Liver (tissue), 9 donors: ENCODE results near the gene THSD4. TPM values are rescaled to one million over a fixed set of nuclear protein-coding genes. Genes with fewer than 3 reads are reported as not detected.

ENCODE experiments used
- DNase-seq: peaks from one replicate; pipeline ENCODE4 v3.0.0-alpha.2; 2017; ENCODE audit warnings: low spot score
- H3K27ac ChIP-seq, 2 donors: one replicate each; pipeline ENCODE4 v1.7.0; 2013; ENCODE audit warnings: inconsistent platforms in 2 of 2, low read length in 2 of 2, control low read depth in 1 of 2, low read depth in 1 of 2, mild to moderate bottlenecking in 1 of 2
- H3K27me3 ChIP-seq, 4 donors: one replicate each; pipeline versions ENCODE4 v1.6.1 to v1.7.0; 2013; ENCODE audit warnings: low read length in 3 of 4, inconsistent platforms in 1 of 4, mild to moderate bottlenecking in 1 of 4, moderate library complexity in 1 of 4; ENCODE audit not compliant: control insufficient read depth in 4 of 4, insufficient read depth in 4 of 4
- H3K36me3 ChIP-seq, 4 donors: one replicate each; pipeline versions ENCODE4 v1.6.1 to v1.7.0; 2013; ENCODE audit warnings: low read length in 3 of 4, mild to moderate bottlenecking in 3 of 4, low read depth in 1 of 4, moderate library complexity in 1 of 4; ENCODE audit not compliant: control insufficient read depth in 4 of 4, insufficient read depth in 3 of 4
- H3K4me1 ChIP-seq, 4 donors: one replicate each; pipeline versions ENCODE4 v1.6.1 to v1.7.0; 2013; ENCODE audit warnings: low read length in 3 of 4, mild to moderate bottlenecking in 3 of 4, moderate library complexity in 1 of 4; ENCODE audit not compliant: control insufficient read depth in 4 of 4, insufficient read depth in 4 of 4
- H3K4me3 ChIP-seq, 3 donors: one replicate each; pipeline versions ENCODE4 v1.6.1 to v1.7.0; 2013; ENCODE audit warnings: low read length in 3 of 3, control low read depth in 1 of 3, low read depth in 1 of 3, mild to moderate bottlenecking in 1 of 3
- H3K9ac ChIP-seq, 2 donors: one replicate each; pipeline ENCODE4 v1.7.0; 2013; ENCODE audit warnings: low read length in 2 of 2, mild to moderate bottlenecking in 2 of 2, moderate library complexity in 2 of 2, control low read depth in 1 of 2, low read depth in 1 of 2
- H3K9me3 ChIP-seq, 4 donors: one replicate each; pipeline versions ENCODE4 v1.6.1 to v1.7.0; 2013; ENCODE audit warnings: low read length in 3 of 4; ENCODE audit not compliant: control insufficient read depth in 4 of 4
- EGR1 ChIP-seq, 2 donors: IDR thresholded peaks; 2 replicates each; pipeline ENCODE4 v1.6.1; 2016 to 2018; ENCODE audit warnings: antibody characterized with exemption in 2 of 2, low read depth in 2 of 2
- FOXA1 ChIP-seq: IDR thresholded peaks from 2 replicates; pipeline ENCODE4 v1.6.1; 2016; ENCODE audit warnings: antibody characterized with exemption
- FOXA2 ChIP-seq: IDR thresholded peaks from 2 replicates; pipeline ENCODE4 v1.6.1; 2016; ENCODE audit warnings: antibody characterized with exemption
- GABPA ChIP-seq, 2 donors: IDR thresholded peaks in 1 of 2; conservative IDR thresholded peaks in 1 of 2; 2 replicates each; pipeline ENCODE4 v1.6.1; 2016; ENCODE audit warnings: antibody characterized with exemption in 2 of 2, mild to moderate bottlenecking in 1 of 2, moderate library complexity in 1 of 2
- HNF4A ChIP-seq, 2 donors: conservative IDR thresholded peaks; 2 replicates each; pipeline ENCODE4 v1.6.1; 2016; ENCODE audit warnings: antibody characterized with exemption in 2 of 2, mild to moderate bottlenecking in 2 of 2
- HNF4G ChIP-seq: IDR thresholded peaks from 2 replicates; pipeline ENCODE4 v1.6.1; 2016; ENCODE audit warnings: antibody characterized with exemption
- JUND ChIP-seq, 2 donors: IDR thresholded peaks; 2 replicates each; pipeline ENCODE4 v1.6.1; 2016; ENCODE audit warnings: antibody characterized with exemption in 2 of 2
- NR2F2 ChIP-seq: IDR thresholded peaks from 2 replicates; pipeline ENCODE4 v1.6.1; 2016; ENCODE audit warnings: antibody characterized with exemption
- RAD21 ChIP-seq, 2 donors: IDR thresholded peaks; 2 replicates each; pipeline ENCODE4 v1.6.1; 2016; ENCODE audit warnings: antibody characterized with exemption in 2 of 2, mild to moderate bottlenecking in 2 of 2
- RXRA ChIP-seq, 2 donors: IDR thresholded peaks; 2 replicates each; pipeline ENCODE4 v1.6.1; 2017 to 2018; ENCODE audit warnings: antibody characterized with exemption in 2 of 2, mild to moderate bottlenecking in 1 of 2
- SP1 ChIP-seq: IDR thresholded peaks from 2 replicates; pipeline ENCODE4 v1.6.1; 2018; ENCODE audit warnings: antibody characterized with exemption, mild to moderate bottlenecking
- TAF1 ChIP-seq: conservative IDR thresholded peaks from 2 replicates; pipeline ENCODE4 v1.6.1; 2016; ENCODE audit warnings: antibody characterized with exemption, mild to moderate bottlenecking
- YY1 ChIP-seq: IDR thresholded peaks from 2 replicates; pipeline ENCODE4 v1.6.1; 2016; ENCODE audit warnings: antibody characterized with exemption, mild to moderate bottlenecking
- WGBS: extraction: QIAGEN DNeasy Blood & Tissue Kit; methylation state at CpG from one replicate; pipeline ENCODE4 v1.1.7; 2013; 5-methylcytosine and 5-hydroxymethylcytosine counted together
- polyA plus RNA-seq, 2 donors: library from polyadenylated mRNA; stranded (reverse) in 1 of 2; unstranded in 1 of 2; fragments of 200-250 nt in 1 of 2; fragments of >200 nt in 1 of 2; fragmentation: Nextera tagmentation in 1 of 2; extraction: Ambion mirVana in 1 of 2; gene quantifications; one replicate each; pipeline versions ENCODE4 v1.2.1 to v1.2.3, GENCODE V29; 2013 to 2015
- total RNA-seq, 2 donors: library from RNA; depleted of rRNA; stranded (reverse); fragments of >200 nt; gene quantifications; one replicate each; pipeline ENCODE4 v1.2.3, GENCODE V29; 2014
- TF ChIP-seq, protein P1 (sequence below): IDR thresholded peaks from 2 replicates; pipeline ENCODE4 v1.6.1; 2016; ENCODE audit warnings: antibody characterized with exemption, mild to moderate bottlenecking
- TF ChIP-seq, protein P2 (sequence below): IDR thresholded peaks from 2 replicates; pipeline ENCODE4 v1.6.1; 2016; ENCODE audit warnings: antibody characterized with exemption
- TF ChIP-seq, protein P3 (sequence below): IDR thresholded peaks from 2 replicates; pipeline ENCODE4 v1.6.1; 2016; ENCODE audit warnings: antibody characterized with exemption
- TF ChIP-seq, protein P4 (sequence below): IDR thresholded peaks from 2 replicates; pipeline ENCODE4 v1.6.1; 2016; ENCODE audit warnings: antibody characterized with exemption
- TF ChIP-seq, protein P5 (sequence below): fragments of 150-350 bp; IDR thresholded peaks from 2 replicates; pipeline ENCODE4 v1.5.1; 2017; ENCODE audit warnings: improper control_type of control experiment, low read depth, low read length; ENCODE audit not compliant: missing input control
- donor health status: healthy.
- donor health status: healthy.
- donor health status: healthy.
- donor health status: healthy.
- donor health status: healthy.

THSD4 gene
- total and polyA plus RNA-seq, 4 donors, result 0.23 to 11.5 (median 1.9) TPM

DNA sequence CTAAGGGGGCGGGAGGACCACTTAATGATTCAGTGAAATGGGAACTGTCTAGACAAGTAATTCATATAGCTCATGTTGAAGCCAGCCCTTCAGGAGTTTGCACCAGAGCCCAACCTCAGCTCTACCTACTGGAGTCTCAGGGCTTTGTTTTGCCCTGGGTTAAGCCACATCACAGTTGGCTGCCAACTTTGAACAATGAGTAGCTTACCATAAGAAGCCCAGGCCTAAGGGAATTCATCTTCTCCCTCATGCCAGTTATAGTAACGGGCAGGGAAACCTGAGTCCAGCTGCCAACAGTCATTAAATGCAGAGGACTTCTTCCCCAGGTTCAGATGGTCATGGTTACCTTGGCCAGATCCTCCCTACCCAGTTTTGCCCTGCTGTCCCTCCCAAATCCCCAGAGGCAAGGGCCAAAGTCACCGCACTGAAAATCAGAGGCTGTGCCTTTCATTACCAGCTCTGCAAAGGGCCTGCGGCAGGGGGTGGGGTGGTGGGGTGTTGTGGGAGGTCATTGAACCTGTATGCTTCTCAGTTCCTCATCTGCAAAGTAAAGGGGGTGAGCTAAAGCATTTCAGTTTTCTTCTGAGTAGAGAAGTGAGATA is 392.9 kb downstream of the THSD4 start:
- H3K9me3 ChIP-seq, result no peaks in the 10 kb centered on the region
- TF ChIP-seq GABPA (IDR thresholded peaks at IDR 0.05 in 1 of 2, conservative IDR thresholded peaks at IDR 0.05 in 1 of 2) (no peak), HNF4A (conservative IDR thresholded peaks at IDR 0.05) (peak; percentile 60 to 79), RXRA (IDR thresholded peaks at IDR 0.05) (peak; percentile 26 to 38)
- TF ChIP-seq, protein P1, sequence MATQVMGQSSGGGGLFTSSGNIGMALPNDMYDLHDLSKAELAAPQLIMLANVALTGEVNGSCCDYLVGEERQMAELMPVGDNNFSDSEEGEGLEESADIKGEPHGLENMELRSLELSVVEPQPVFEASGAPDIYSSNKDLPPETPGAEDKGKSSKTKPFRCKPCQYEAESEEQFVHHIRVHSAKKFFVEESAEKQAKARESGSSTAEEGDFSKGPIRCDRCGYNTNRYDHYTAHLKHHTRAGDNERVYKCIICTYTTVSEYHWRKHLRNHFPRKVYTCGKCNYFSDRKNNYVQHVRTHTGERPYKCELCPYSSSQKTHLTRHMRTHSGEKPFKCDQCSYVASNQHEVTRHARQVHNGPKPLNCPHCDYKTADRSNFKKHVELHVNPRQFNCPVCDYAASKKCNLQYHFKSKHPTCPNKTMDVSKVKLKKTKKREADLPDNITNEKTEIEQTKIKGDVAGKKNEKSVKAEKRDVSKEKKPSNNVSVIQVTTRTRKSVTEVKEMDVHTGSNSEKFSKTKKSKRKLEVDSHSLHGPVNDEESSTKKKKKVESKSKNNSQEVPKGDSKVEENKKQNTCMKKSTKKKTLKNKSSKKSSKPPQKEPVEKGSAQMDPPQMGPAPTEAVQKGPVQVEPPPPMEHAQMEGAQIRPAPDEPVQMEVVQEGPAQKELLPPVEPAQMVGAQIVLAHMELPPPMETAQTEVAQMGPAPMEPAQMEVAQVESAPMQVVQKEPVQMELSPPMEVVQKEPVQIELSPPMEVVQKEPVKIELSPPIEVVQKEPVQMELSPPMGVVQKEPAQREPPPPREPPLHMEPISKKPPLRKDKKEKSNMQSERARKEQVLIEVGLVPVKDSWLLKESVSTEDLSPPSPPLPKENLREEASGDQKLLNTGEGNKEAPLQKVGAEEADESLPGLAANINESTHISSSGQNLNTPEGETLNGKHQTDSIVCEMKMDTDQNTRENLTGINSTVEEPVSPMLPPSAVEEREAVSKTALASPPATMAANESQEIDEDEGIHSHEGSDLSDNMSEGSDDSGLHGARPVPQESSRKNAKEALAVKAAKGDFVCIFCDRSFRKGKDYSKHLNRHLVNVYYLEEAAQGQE, result no peak
- H3K4me3 ChIP-seq, result no peak overlapping the region
- no peaks in the 10 kb centered on the region for H3K27me3 ChIP-seq
- H3K27ac ChIP-seq, result no peak overlapping the region
- peaks cover 5 to 28% (median 15%) of the 10 kb centered on the region in 4 donors for H3K4me1 ChIP-seq
- WGBS, result 43% methylated on average over 4 of the region's 4 CpGs
- H3K36me3 ChIP-seq, result no peaks in the 10 kb centered on the region
- H3K9ac ChIP-seq, result no peak overlapping the region
- DNase-seq, result no peak

DNA sequence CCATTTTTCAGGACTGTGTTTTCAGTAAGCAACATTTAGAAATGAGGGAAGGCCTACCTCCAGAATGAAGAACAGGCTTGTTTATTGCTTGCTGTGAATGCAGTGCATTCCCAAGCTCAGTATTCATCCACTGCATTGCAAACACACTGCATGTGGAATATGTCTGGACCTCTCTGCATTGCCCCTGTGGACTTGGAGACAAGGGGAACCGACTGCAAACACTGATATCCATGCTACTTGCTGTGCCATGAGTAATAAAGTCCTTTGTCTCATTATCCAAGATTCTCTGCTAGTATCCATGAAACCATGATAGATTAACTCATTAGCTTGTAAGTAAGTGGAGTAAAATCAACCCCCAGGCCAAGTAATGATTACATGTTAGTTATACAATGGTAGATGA is 393.9 kb downstream of the THSD4 start:
- Histone ChIP-seq H3K9ac (no peak overlapping the region), H3K4me1 (peaks cover 5 to 37% (median 24%) of the 10 kb centered on the region in 4 donors), H3K4me3 (no peak overlapping the region), H3K9me3 (no peaks in the 10 kb centered on the region), H3K27ac (no peak overlapping the region), H3K36me3 (no peaks in the 10 kb centered on the region), H3K27me3 (no peaks in the 10 kb centered on the region)
- DNase-seq, result no peak
- TF ChIP-seq RAD21 (IDR thresholded peaks at IDR 0.05), result no peak
- TF ChIP-seq RXRA (IDR thresholded peaks at IDR 0.05), result no peak
- no peak for TF ChIP-seq HNF4A (conservative IDR thresholded peaks at IDR 0.05)
- TF ChIP-seq SP1, result no peak
- no peak for TF ChIP-seq FOXA1
- no peak for TF ChIP-seq JUND (IDR thresholded peaks at IDR 0.05)
- TF ChIP-seq NR2F2, result no peak
- TF ChIP-seq, protein P2, sequence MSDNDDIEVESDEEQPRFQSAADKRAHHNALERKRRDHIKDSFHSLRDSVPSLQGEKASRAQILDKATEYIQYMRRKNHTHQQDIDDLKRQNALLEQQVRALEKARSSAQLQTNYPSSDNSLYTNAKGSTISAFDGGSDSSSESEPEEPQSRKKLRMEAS, result no peak
- TF ChIP-seq FOXA2, result no peak
- TF ChIP-seq, protein P3, sequence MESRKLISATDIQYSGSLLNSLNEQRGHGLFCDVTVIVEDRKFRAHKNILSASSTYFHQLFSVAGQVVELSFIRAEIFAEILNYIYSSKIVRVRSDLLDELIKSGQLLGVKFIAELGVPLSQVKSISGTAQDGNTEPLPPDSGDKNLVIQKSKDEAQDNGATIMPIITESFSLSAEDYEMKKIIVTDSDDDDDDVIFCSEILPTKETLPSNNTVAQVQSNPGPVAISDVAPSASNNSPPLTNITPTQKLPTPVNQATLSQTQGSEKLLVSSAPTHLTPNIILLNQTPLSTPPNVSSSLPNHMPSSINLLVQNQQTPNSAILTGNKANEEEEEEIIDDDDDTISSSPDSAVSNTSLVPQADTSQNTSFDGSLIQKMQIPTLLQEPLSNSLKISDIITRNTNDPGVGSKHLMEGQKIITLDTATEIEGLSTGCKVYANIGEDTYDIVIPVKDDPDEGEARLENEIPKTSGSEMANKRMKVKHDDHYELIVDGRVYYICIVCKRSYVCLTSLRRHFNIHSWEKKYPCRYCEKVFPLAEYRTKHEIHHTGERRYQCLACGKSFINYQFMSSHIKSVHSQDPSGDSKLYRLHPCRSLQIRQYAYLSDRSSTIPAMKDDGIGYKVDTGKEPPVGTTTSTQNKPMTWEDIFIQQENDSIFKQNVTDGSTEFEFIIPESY, result no peak
- TF ChIP-seq TAF1, result no peak
- TF ChIP-seq HNF4G, result no peak
- TF ChIP-seq, protein P4, sequence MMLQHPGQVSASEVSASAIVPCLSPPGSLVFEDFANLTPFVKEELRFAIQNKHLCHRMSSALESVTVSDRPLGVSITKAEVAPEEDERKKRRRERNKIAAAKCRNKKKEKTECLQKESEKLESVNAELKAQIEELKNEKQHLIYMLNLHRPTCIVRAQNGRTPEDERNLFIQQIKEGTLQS, result no peak
- TF ChIP-seq YY1, result no peak
- TF ChIP-seq, protein P1, result no peak
- TF ChIP-seq EGR1 (IDR thresholded peaks at IDR 0.05; ENCODE audit: low read depth in 2 of 2), result no peak
- TF ChIP-seq, protein P5, sequence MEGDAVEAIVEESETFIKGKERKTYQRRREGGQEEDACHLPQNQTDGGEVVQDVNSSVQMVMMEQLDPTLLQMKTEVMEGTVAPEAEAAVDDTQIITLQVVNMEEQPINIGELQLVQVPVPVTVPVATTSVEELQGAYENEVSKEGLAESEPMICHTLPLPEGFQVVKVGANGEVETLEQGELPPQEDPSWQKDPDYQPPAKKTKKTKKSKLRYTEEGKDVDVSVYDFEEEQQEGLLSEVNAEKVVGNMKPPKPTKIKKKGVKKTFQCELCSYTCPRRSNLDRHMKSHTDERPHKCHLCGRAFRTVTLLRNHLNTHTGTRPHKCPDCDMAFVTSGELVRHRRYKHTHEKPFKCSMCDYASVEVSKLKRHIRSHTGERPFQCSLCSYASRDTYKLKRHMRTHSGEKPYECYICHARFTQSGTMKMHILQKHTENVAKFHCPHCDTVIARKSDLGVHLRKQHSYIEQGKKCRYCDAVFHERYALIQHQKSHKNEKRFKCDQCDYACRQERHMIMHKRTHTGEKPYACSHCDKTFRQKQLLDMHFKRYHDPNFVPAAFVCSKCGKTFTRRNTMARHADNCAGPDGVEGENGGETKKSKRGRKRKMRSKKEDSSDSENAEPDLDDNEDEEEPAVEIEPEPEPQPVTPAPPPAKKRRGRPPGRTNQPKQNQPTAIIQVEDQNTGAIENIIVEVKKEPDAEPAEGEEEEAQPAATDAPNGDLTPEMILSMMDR, result no peak
- 68% methylated on average over 1 of the region's 1 CpG for WGBS
